Measurements from ENCODE around the gene NT5E. TPM values are rescaled to one million over a fixed set of nuclear protein-coding genes. Genes with fewer than 3 reads are reported as not detected.

The NT5E gene
- total and polyA plus RNA-seq, 2 of the 13 experiments (the other 11 are each of a cell fraction or from before 2014, with no cell fraction given), result 9.5 to 33.0 TPM

- TF ChIP-seq ZMAT5 (CRISPR knock-in tag; IDR thresholded peaks at IDR 0.05; ENCODE audit: borderline replicate concordance, low read depth), result no peak
- TF ChIP-seq ZNF660 (CRISPR knock-in tag; IDR thresholded peaks at IDR 0.05; ENCODE audit: borderline replicate concordance, low read depth), result 0 out of 2 replicates have a peak, but pooled peaks have one; percentile 59
- TF ChIP-seq, protein P1, sequence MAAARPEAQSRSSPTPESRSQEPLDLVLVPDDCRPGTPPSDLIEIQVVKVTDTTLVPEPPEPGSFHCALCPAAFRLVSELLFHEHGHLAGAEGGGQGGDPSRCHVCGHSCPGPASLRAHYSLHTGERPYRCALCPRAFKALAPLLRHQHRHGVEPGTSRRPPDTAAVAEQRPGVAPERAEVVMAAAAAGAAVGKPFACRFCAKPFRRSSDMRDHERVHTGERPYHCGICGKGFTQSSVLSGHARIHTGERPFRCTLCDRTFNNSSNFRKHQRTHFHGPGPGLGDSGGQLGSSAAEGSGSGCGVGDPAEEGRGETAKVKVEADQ (CRISPR knock-in tag; IDR thresholded peaks at IDR 0.05; ENCODE audit: borderline replicate concordance), result no peak
- TF ChIP-seq GPBP1L1 (CRISPR knock-in tag; IDR thresholded peaks at IDR 0.05), result no peak
- no peak for TF ChIP-seq HNF4G (IDR thresholded peaks at IDR 0.05; ENCODE audit: borderline replicate concordance, low read depth, low read length)
- no peak for TF ChIP-seq HNF4G (CRISPR knock-in tag; IDR thresholded peaks at IDR 0.05; ENCODE audit: borderline replicate concordance, low read depth)
- no peak for TF ChIP-seq AGO1 (IDR thresholded peaks at IDR 0.05; ENCODE audit: low read depth, low read length, poor library complexity, severe bottlenecking)
- TF ChIP-seq, protein P2, sequence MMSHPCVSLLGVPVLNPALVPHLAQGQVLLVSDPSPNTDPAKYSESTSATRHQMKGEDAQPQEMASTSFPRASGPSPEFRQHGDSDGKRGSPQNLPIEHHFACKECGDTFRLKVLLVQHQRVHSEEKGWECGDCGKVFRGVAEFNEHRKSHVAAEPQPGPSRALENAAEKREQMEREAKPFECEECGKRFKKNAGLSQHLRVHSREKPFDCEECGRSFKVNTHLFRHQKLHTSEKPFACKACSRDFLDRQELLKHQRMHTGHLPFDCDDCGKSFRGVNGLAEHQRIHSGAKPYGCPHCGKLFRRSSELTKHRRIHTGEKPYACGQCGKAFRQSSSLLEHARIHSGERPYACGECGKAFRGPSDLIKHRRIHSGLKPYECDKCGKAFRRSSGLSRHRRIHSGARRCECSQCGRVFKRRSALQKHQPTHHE (CRISPR knock-in tag; IDR thresholded peaks at IDR 0.05; ENCODE audit: borderline replicate concordance), result 0 out of 2 replicates have a peak, but pooled peaks have one; percentile 22
- TF ChIP-seq ZNF543 (CRISPR knock-in tag; IDR thresholded peaks at IDR 0.05), result peak; percentile 89; the same call in 1 of the 2 replicates
- no peak; the same call in 1 of the 2 replicates for TF ChIP-seq NFKB2 (CRISPR knock-in tag; IDR thresholded peaks at IDR 0.05; ENCODE audit: borderline replicate concordance)
- peak; percentile 54 for TF ChIP-seq MED1 (CRISPR knock-in tag; IDR thresholded peaks at IDR 0.05)
- TF ChIP-seq, protein P3, sequence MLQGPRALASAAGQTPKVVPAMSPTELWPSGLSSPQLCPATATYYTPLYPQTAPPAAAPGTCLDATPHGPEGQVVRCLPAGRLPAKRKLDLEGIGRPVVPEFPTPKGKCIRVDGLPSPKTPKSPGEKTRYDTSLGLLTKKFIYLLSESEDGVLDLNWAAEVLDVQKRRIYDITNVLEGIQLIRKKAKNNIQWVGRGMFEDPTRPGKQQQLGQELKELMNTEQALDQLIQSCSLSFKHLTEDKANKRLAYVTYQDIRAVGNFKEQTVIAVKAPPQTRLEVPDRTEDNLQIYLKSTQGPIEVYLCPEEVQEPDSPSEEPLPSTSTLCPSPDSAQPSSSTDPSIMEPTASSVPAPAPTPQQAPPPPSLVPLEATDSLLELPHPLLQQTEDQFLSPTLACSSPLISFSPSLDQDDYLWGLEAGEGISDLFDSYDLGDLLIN (CRISPR knock-in tag; IDR thresholded peaks at IDR 0.05; ENCODE audit: borderline replicate concordance), result no peak
- no peak for TF ChIP-seq POLR2AphosphoS2 (IDR thresholded peaks at IDR 0.05; ENCODE audit: low read depth, low read length)
- TF ChIP-seq ETV5 (CRISPR knock-in tag; IDR thresholded peaks at IDR 0.05; ENCODE audit: borderline replicate concordance), result no peak
- TF ChIP-seq THAP7 (CRISPR knock-in tag; IDR thresholded peaks at IDR 0.05), result no peak
- TF ChIP-seq ZNF713 (CRISPR knock-in tag; IDR thresholded peaks at IDR 0.05), result no peak
- peak; percentile 83 for TF ChIP-seq ZNF572 (CRISPR knock-in tag; IDR thresholded peaks at IDR 0.05)
- 0 out of 2 replicates have a peak, but pooled peaks have one; percentile 49 for TF ChIP-seq SNAI1 (CRISPR knock-in tag; IDR thresholded peaks at IDR 0.05; ENCODE audit: borderline replicate concordance)
- TF ChIP-seq SPEN (CRISPR knock-in tag; IDR thresholded peaks at IDR 0.05; ENCODE audit: low read depth), result peak; percentile 75; the same call in 1 of the 2 replicates
- 0 out of 2 replicates have a peak, but pooled peaks have one; percentile 61 for TF ChIP-seq EED (CRISPR knock-in tag; IDR thresholded peaks at IDR 0.05)
- TF ChIP-seq ZNF790 (CRISPR knock-in tag; IDR thresholded peaks at IDR 0.05; ENCODE audit: borderline replicate concordance), result no peak
- no peak for TF ChIP-seq SMARCC2 (IDR thresholded peaks at IDR 0.05)
Observed at GRCh38 chr6:85449818-85450759, at the start of gene NT5E (continued).

Measured in HepG2 (cell line).